HG02610 (cell line): ENCODE results near the gene ROBO1.
A peak's percentile ranks its signal among the peaks of the same experiment; 100 is the strongest.

ENCODE experiments used
- ATAC-seq: cut with Tn5 transposase; IDR thresholded peaks from one replicate; pipeline ENCODE4 v1.9.1; 2021; ENCODE audit warnings: mild to moderate bottlenecking, moderate library complexity; ENCODE audit not compliant: unreplicated experiment

ROBO1 gene

GRCh38 chr3:79477242-79477641, 290.6 kb downstream of the ROBO1 start:
- ATAC-seq = no peak

- ATAC-seq = no peak
Measured at GRCh38 chr3:79473993-79474392, 293.8 kb downstream of the ROBO1 start.

- ATAC-seq = no peak
Measured at GRCh38 chr3:79467721-79468120, 300.1 kb downstream of the ROBO1 start.

GRCh38 chr3:79461129-79461792, 306.5 kb downstream of the ROBO1 start:
- peak; percentile 89 for ATAC-seq

- ATAC-seq = no peak
Measured at GRCh38 chr3:79453600-79453999, 314.2 kb downstream of the ROBO1 start.

DNA sequence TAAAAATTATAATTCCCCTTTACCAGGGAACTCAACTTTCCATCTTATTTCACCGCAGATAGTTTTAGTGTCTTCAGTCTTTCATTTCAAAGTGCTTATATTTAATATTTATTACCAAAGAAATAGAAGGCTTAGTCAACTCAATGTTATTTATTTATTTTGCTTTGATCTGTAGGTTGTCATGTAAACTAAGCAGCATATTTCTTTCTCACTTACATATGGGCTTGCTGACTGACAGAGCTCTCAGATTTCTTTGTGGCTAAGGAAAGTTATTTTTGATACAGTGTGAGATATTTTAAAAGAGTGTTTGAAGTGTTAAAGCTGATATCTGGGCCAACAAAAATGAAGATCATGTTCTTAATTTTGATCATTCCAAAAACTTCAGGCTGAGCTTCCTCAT, 331.4 kb downstream of the ROBO1 start:
- no peak for ATAC-seq

GRCh38 chr3:79427081-79427480, 340.7 kb downstream of the ROBO1 start:
- no peak for ATAC-seq

DNA sequence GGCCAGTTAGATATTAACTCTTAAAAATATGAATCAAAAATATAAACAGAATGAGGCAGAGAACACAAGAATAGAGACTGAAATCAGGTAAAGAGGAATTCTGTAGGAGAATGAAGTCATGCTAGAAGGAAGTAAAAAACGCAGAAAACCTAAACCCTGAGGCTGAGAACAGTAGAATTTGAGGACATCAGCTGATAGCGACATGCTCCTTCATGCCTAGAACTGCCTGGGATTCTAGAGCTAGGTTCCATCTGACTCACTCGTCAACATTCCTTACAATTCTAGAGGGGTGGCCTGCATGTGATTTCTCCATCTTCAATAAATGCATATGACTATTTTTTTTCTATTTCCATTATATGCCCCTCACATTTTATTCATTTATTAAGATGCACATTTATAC, 343.0 kb downstream of the ROBO1 start:
- ATAC-seq = no peak

- no peak for ATAC-seq
Measured at GRCh38 chr3:79423417-79423816, 344.4 kb downstream of the ROBO1 start.

- no peak for ATAC-seq
Measured at GRCh38 chr3:79421273-79421672, 346.5 kb downstream of the ROBO1 start.

- no peak for ATAC-seq
Measured at GRCh38 chr3:79418855-79419621, 348.8 kb downstream of the ROBO1 start.

DNA sequence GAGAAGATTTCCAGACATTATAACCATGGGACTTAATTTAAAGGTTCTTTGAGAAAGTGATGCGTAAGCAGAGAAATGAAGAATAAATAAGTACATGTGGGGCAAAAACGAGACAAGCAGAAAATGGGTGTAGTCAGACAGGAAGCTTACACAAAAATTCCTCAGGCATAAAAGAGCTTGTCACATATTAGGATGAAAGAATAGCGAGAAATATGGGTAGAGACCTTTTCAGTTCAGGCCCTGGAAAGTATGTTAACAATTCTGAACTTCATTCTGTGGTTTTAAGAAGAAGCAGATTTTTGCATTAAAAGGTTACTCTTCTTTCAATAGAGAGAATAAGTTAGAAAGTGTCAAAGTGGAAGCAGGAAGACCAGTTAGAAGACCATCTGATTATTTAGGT, 352.4 kb downstream of the ROBO1 start:
- no peak for ATAC-seq

GRCh38 chr3:79414806-79415205, 353.0 kb downstream of the ROBO1 start:
- ATAC-seq = no peak

GRCh38 chr3:79414035-79414434, 353.8 kb downstream of the ROBO1 start:
- ATAC-seq = no peak

DNA sequence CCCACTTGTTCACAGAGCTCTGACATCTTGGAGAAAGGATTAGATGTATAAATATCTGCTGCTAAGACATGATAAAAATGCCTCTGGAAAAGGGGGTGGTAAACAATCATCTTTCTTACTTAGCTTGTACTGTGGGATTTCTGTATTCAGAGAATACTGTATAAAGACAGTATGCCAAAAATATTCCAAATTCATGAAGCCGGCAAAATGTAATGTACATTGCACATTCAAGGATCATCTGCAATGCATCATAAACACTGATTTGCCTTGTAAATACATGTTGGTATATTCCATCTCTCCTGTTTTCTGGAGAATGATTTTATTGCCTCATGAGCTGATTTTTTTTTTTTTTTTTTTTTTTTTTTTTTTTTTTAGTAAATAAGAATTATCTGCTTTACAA, 355.3 kb downstream of the ROBO1 start:
- ATAC-seq = no peak

DNA sequence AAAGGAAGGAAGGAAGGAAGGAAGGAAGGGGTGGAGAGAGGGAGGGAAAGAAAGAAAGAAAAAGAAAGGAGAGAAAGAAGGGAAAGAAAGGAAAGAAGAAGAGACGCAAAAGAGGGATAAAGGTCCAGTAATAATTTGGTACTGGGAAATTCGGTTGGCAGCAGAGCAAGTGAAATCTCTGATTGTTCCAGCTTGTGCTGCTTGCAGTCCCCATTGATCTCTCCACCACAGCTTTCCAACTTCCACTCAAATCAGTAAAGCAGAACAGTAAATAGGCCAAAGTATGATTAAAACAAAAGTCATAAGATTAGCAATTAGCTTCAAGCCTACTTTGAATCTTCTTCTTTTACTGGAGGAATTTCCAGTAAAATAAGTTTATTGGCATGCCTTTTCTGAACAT, 357.2 kb downstream of the ROBO1 start:
- no peak for ATAC-seq

- no peak for ATAC-seq
Measured at GRCh38 chr3:79410136-79410535, 357.7 kb downstream of the ROBO1 start.

GRCh38 chr3:79406175-79406574, 361.6 kb downstream of the ROBO1 start:
- no peak for ATAC-seq

DNA sequence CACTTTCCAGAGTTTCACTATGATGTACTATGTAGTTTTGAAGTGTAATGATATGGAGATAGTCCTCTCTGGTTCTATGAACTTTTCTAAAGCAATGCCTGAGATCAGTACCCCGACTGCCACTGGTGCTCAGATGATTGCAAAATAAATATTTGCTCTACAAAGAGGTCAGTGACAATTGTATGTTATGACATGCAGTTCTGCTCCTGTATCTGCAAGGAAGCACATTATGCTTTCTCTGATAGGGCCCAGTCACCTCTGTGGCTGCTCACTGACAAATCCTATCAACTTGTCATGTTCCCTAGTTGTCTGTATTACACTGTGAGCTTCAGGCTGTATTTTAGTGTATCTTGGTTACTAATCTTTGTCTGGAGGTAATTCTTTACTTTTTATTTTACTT, 362.6 kb downstream of the ROBO1 start:
- ATAC-seq = no peak

- no peak for ATAC-seq
Measured at GRCh38 chr3:79396595-79396994, 371.2 kb downstream of the ROBO1 start.

DNA sequence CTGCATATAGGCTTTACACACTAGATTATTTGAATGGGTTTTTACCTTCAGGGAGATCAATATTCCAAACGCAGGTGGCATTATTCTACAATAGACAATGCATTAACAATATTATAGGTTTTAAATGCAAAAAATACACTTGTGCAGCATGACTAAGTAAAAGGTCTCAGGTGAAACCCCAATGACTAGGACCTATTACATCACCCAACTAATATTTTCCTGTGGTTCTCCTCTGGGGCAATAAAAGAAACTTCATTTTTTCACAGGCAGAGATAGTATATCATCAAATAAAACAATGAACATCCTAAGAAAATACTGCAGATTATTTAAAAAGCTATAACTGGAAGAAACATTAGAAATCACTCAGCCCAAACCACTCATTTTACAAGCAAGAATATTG, 375.3 kb downstream of the ROBO1 start:
- no peak for ATAC-seq

- no peak for ATAC-seq
Measured at GRCh38 chr3:79390352-79390751, 377.4 kb downstream of the ROBO1 start.

- ATAC-seq = no peak
Measured at GRCh38 chr3:79385211-79385610, 382.6 kb downstream of the ROBO1 start.
